Calu3 (cell line): ENCODE data around the gene PCDHGA12. TPM values are rescaled to one million over a fixed set of nuclear protein-coding genes. Genes with fewer than 3 reads are reported as not detected.

Experiments used
- Bru-seq: library from RNA; stranded (reverse); fragments of 400-500 nt; gene quantifications from one replicate; lab custom pipeline; 2021; lab: Mats Ljungman, UMichigan
- BruChase-seq, 2 experiments: library from RNA; stranded (reverse); fragments of 400-500 nt; gene quantifications; one replicate each; lab custom pipeline; 2021; lab: Mats Ljungman, UMichigan
- BruUV-seq: library from RNA; stranded (reverse); fragments of 400-500 nt; replicated peaks from 2 replicates; lab custom pipeline; 2021; lab: Mats Ljungman, UMichigan
- CTCF ChIA-PET: fragments of 300-600 bp; sonication (Branson Sonifier 250); formaldehyde crosslinking; loops from one replicate; lab custom pipeline; 2022; ENCODE audit warnings: antibody characterized with exemption; lab: Charles Lee
- DNase-seq: peaks from one replicate; pipeline ENCODE4 v3.0.0; 2022
- H3K27ac Mint-ChIP-seq: one replicate; pipeline ENCODE4 v1.8.0; 2022; ENCODE audit warnings: mixed read lengths; ENCODE audit not compliant: unreplicated experiment
- H3K27me3 Mint-ChIP-seq: one replicate; pipeline ENCODE4 v1.8.0; 2022; ENCODE audit warnings: mixed read lengths; ENCODE audit not compliant: unreplicated experiment
- H3K36me3 Mint-ChIP-seq: one replicate; pipeline ENCODE4 v1.8.0; 2022; ENCODE audit warnings: mild to moderate bottlenecking, moderate library complexity, mixed read lengths; ENCODE audit not compliant: insufficient read depth, unreplicated experiment
- H3K4me1 Mint-ChIP-seq: one replicate; pipeline ENCODE4 v1.8.0; 2022; ENCODE audit warnings: mild to moderate bottlenecking, low read depth, mixed read lengths; ENCODE audit not compliant: unreplicated experiment
- H3K4me3 Mint-ChIP-seq: one replicate; pipeline ENCODE4 v1.8.0; 2022; ENCODE audit warnings: mild to moderate bottlenecking, low read depth, moderate library complexity, mixed read lengths; ENCODE audit not compliant: unreplicated experiment
- H3K9me3 Mint-ChIP-seq: one replicate; pipeline ENCODE4 v1.8.0; 2022; ENCODE audit warnings: low read depth, mixed read lengths; ENCODE audit not compliant: unreplicated experiment
- CTCF ChIP-seq: fragments of 200-600 bp; IDR thresholded peaks from one replicate; pipeline ENCODE4 v1.8.0; 2022; ENCODE audit warnings: antibody characterized with exemption; ENCODE audit not compliant: unreplicated experiment
- intact Hi-C: fragments of 100-400 bp; cut with micrococcal nuclease; formaldehyde crosslinking; loops from one replicate; pipeline ENCODE4 v1.10.0; 2022; ENCODE audit not compliant: unreplicated experiment
- long read RNA-seq: library from polyadenylated mRNA; stranded (forward); transcript quantifications from one replicate; pipeline ENCODE4 v2.0.0, GENCODE V29; 2022
- total RNA-seq: library from RNA; stranded (reverse); gene quantifications from 2 replicates; pipeline ENCODE4 v1.2.3, GENCODE V29; 2022

The PCDHGA12 gene
- total RNA-seq, result 2.1 and 2.9 TPM in 2 replicates
- Bru-seq, nascent RNA, result percentile 62 among the genes with signal in this experiment
- BruChase-seq, experiment 1, labeled RNA remaining after a 6-hour chase, result percentile 76 among the genes with signal in this experiment
- percentile 74 among the genes with signal in this experiment for BruChase-seq, experiment 2, labeled RNA remaining after a 2-hour chase
- long read RNA-seq, result 0 reads

GRCh38 chr5:141430332-141431113, at the start of gene PCDHGA12:
Gene PCDHGA12 (plus strand): TSS chr5:141430507. CDS start chr5:141430760, 253 bp downstream.
- CTCF ChIA-PET, result interaction anchor here (0.6 kb wide), 2 partner anchors 13 to 84 kb away, joined by 3 read pairs; partner anchors contain the start of gene PCDHGB7
- Mint-ChIP-seq H3K9me3 (peaks cover 28% of the 10 kb centered on the region), H3K27ac (no peak within 1 kb of the TSS), H3K36me3 (peaks cover 26% of the 10 kb centered on the region), H3K4me1 (no peaks in the 10 kb centered on the region), H3K4me3 (no peak within 1 kb of the TSS), H3K27me3 (no peaks in the 10 kb centered on the region)
- BruUV-seq, result no TSS peak
- no peak for TF ChIP-seq CTCF
- intact Hi-C loops, result no loop called here
- no peak for DNase-seq

- TF ChIP-seq CTCF, result no peak
- DNase-seq, result no peak
- no TSS peak for BruUV-seq
- H3K36me3 Mint-ChIP-seq, result peaks cover 4% of the 10 kb centered on the region
- no peaks in the 10 kb centered on the region for H3K4me1 Mint-ChIP-seq
- peak within 1 kb of the TSS; percentile 55 for H3K4me3 Mint-ChIP-seq
- CTCF ChIA-PET, result no interaction called here
- H3K27me3 Mint-ChIP-seq, result no peaks in the 10 kb centered on the region
- H3K9me3 Mint-ChIP-seq, result peaks cover 5% of the 10 kb centered on the region
- no peak within 1 kb of the TSS for H3K27ac Mint-ChIP-seq
- intact Hi-C loops, result no loop called here
Observed at GRCh38 chr5:141382469-141383294, 47.6 kb upstream of the PCDHGA12 start, which contains the start of gene PCDHGA7. Gene PCDHGA7 (plus strand): TSS chr5:141382742. CDS start chr5:141382900, 158 bp downstream.

- intact Hi-C loops, result no loop called here
- peaks cover 5% of the 10 kb centered on the region for H3K9me3 Mint-ChIP-seq
- BruUV-seq, result no TSS peak
- no peak overlapping the region for H3K4me3 Mint-ChIP-seq
- no peaks in the 10 kb centered on the region for H3K27me3 Mint-ChIP-seq
- peaks cover 4% of the 10 kb centered on the region for H3K36me3 Mint-ChIP-seq
- DNase-seq, result no peak
- no peak for TF ChIP-seq CTCF
- CTCF ChIA-PET, result no interaction called here
- no peak overlapping the region for H3K27ac Mint-ChIP-seq
- no peaks in the 10 kb centered on the region for H3K4me1 Mint-ChIP-seq
Observed at GRCh38 chr5:141383345-141383744, 47.0 kb upstream of the PCDHGA12 start.
